HFF-Myc (cell line): Measurements from ENCODE around the gene PLEKHM1.

ENCODE experiments used
- DNase-seq: peaks from one replicate; pipeline ENCODE4 v3.0.0-alpha.2; 2011; ENCODE audit warnings: low read depth; ENCODE audit errors: extremely low read depth
- H3K4me3 ChIP-seq: replicated peaks from 2 replicates; pipeline ENCODE4 v1.5.1; 2011; ENCODE audit warnings: low read depth, mild to moderate bottlenecking, control low read depth, low read length
- TF ChIP-seq, protein P1 (sequence below): IDR thresholded peaks from 2 replicates; pipeline ENCODE4 v1.5.1; 2012; ENCODE audit warnings: mild to moderate bottlenecking, low read depth, low read length, control low read depth; ENCODE audit errors: missing control alignments

Gene PLEKHM1

DNA sequence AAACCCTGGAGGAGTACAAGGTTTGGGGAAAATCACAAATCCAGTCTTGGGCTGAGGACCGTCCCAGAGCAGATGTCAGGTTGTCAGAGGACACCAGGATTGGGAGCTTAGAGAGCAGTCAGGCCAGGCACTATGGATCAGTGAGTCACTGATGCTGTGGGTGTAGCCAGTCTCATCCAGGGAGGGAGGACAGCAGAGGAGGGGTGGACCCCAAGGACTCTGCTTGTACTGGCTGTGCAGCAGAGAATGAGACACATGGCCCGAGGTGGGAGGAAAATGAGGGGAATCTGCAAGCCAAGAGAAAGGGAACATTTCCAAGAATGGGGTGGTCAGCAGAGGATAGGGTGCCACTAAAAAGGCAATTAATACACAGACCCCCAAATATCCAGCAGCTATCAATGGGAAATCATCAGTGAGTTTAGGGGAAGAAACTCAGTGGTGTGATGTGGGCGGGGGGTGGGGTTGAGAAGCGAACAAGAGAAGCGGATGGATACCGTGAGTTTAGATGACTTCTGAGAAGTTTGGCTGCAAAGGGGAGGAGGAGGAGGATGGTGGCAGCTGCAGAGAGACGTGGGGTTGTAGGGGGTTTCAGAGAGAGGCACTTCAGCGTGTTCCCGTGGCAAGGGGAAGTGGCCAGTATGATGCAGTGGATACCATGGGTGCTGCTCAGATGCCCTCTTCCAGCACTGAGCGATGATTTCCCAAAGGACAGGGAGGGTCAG, 101.8 kb downstream of the PLEKHM1 start:
- TF ChIP-seq, protein P1, sequence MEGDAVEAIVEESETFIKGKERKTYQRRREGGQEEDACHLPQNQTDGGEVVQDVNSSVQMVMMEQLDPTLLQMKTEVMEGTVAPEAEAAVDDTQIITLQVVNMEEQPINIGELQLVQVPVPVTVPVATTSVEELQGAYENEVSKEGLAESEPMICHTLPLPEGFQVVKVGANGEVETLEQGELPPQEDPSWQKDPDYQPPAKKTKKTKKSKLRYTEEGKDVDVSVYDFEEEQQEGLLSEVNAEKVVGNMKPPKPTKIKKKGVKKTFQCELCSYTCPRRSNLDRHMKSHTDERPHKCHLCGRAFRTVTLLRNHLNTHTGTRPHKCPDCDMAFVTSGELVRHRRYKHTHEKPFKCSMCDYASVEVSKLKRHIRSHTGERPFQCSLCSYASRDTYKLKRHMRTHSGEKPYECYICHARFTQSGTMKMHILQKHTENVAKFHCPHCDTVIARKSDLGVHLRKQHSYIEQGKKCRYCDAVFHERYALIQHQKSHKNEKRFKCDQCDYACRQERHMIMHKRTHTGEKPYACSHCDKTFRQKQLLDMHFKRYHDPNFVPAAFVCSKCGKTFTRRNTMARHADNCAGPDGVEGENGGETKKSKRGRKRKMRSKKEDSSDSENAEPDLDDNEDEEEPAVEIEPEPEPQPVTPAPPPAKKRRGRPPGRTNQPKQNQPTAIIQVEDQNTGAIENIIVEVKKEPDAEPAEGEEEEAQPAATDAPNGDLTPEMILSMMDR, result no peak
- no peak for DNase-seq
- H3K4me3 ChIP-seq, result no peak overlapping the region

DNA sequence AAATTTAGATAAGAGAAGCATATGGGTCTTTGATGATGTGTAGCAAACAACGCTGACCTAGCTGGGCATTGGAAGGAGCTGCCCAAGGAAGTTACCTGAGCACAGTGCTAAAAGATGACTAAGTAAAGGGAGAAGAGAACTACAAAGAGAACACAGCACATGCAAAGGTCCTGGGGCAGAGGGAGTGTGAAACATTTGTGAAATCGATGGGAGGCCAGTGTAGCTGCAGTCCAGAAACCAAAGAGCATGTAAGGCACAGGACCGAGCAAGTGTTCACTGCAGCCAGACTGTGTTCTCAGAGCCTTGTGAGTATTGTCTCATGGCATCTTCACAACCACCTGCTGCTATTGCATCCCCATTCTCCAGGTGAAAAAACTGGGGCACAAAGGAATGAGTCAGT, 102.8 kb downstream of the PLEKHM1 start:
- TF ChIP-seq, protein P1, result no peak
- no peak overlapping the region for H3K4me3 ChIP-seq
- DNase-seq, result no peak

DNA sequence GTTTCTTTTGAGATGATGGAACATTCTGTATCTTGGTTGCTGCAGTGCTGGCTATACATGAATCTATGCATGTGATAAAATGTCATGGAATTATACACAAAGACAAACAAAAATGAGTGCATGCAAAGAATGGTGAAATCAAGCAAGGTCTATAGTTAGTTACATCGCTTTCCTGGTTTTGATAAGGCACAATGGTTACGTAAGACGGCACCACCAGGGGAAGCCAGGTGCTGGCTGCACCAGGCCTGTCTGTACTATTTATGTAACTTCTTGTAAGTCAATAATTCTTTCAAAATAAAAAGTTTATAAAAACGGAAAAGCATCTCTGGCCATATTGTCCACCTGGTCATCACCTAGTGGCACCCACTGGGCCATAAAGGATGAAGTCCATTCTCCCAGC, 104.3 kb downstream of the PLEKHM1 start:
- TF ChIP-seq, protein P1, result no peak
- H3K4me3 ChIP-seq, result no peak overlapping the region
- no peak for DNase-seq
